ENCODE results near the gene ME3.

- TF ChIP-seq EP300 (IDR thresholded peaks at IDR 0.05; ENCODE audit: borderline replicate concordance) (no peak), TAF1 (IDR thresholded peaks at IDR 0.05; ENCODE audit: low read depth) (no peak), RAD21 (IDR thresholded peaks at IDR 0.05; ENCODE audit: low read depth) (no peak), MAX (IDR thresholded peaks at IDR 0.05) (no peak), USF1 (IDR thresholded peaks at IDR 0.05) (no peak), REST (IDR thresholded peaks at IDR 0.05; ENCODE audit: low read depth) (no peak), YY1 (IDR thresholded peaks at IDR 0.05; ENCODE audit: low read depth) (no peak), CEBPB (IDR thresholded peaks at IDR 0.05) (no peak), FOXM1 (IDR thresholded peaks at IDR 0.05; ENCODE audit: borderline replicate concordance, low read depth) (no peak)
These were observed 43.2 kb downstream of the ME3 start for GRCh38 chr11:86629045-86629706.

Data from Ishikawa (cell line).